Endometrial microvascular endothelial cells (primary cell): ENCODE results near the gene HNRNPR. TPM values are rescaled to one million over a fixed set of nuclear protein-coding genes. Genes with fewer than 3 reads are reported as not detected.

Source experiments
- in situ Hi-C: cut with HindIII; loops from 2 replicates; pipeline ENCODE4 v1.10.0; 2017; ENCODE audit warnings: low sequenced_read_pairs, low pct_unique_long_range_greater_than_20kb; ENCODE audit errors: inconsistent ontology term
- total RNA-seq: library from RNA; depleted of rRNA; stranded (reverse); fragments of >200 nt; gene quantifications from one replicate; pipeline ENCODE4 v1.2.3, GENCODE V29; 2015; ENCODE audit errors: inconsistent ontology term

Gene HNRNPR
- total RNA-seq, 1 donor from 2014 or later, result 126 TPM

GRCh38 chr1:23370330-23370708 lies 26.2 kb upstream of the HNRNPR start:
- in situ Hi-C loops, result no loop called here

- in situ Hi-C loops, result no loop called here
Observed at GRCh38 chr1:23369335-23370013, 25.4 kb upstream of the HNRNPR start, which contains the start of gene ZNF436. Gene ZNF436, minus strand, starts transcription at chr1:23369836. Its CDS starts 1,831 bp downstream, at chr1:23368005.

GRCh38 chr1:23368562-23369334 lies 24.7 kb upstream of the HNRNPR start:
- in situ Hi-C loops, result no loop called here

GRCh38 chr1:23367791-23368561 lies 23.9 kb upstream of the HNRNPR start:
- in situ Hi-C loops, result no loop called here

- in situ Hi-C loops, result no loop called here
Observed at GRCh38 chr1:23367451-23367790, 23.3 kb upstream of the HNRNPR start.

- in situ Hi-C loops, result no loop called here
Observed at GRCh38 chr1:23366598-23366997, 22.5 kb upstream of the HNRNPR start.

- in situ Hi-C loops, result no loop called here
Observed at GRCh38 chr1:23366146-23366545, 22.1 kb upstream of the HNRNPR start.

- in situ Hi-C loops, result no loop called here
Observed at GRCh38 chr1:23362218-23362713, 18.2 kb upstream of the HNRNPR start.

- in situ Hi-C loops, result no loop called here
Observed at GRCh38 chr1:23358310-23358875, 14.3 kb upstream of the HNRNPR start.

- in situ Hi-C loops, result no loop called here
Observed at GRCh38 chr1:23357138-23357908, 13.2 kb upstream of the HNRNPR start.

- in situ Hi-C loops, result no loop called here
Observed at GRCh38 chr1:23356471-23357137, 12.5 kb upstream of the HNRNPR start.

GRCh38 chr1:23354245-23354644 lies 10.2 kb upstream of the HNRNPR start:
- in situ Hi-C loops, result no loop called here

- in situ Hi-C loops, result no loop called here
Observed at GRCh38 chr1:23352096-23352695, 8.1 kb upstream of the HNRNPR start.

GRCh38 chr1:23345920-23346319 lies 1.8 kb upstream of the HNRNPR start:
- in situ Hi-C loops, result no loop called here

- in situ Hi-C loops, result no loop called here
Observed at GRCh38 chr1:23344987-23345472, 946 bp upstream of the HNRNPR start.

- in situ Hi-C loops, result no loop called here
Observed at GRCh38 chr1:23343221-23344110, 618 bp downstream of the HNRNPR start.
